Smooth muscle cell of the brain vasculature (primary cell): ENCODE results near the gene RAPGEF5.
A peak's percentile ranks its signal among the peaks of the same experiment; 100 is the strongest.
"Not testable (repeated sequence)": the region's sequence is repeated elsewhere in the genome, so short reads cannot be mapped to it uniquely, and the experiment has no call there.

Source experiments
- DNase-seq: peaks from one replicate; pipeline ENCODE4 v3.0.0-alpha.2; 2012; ENCODE audit warnings: low read depth, low spot score

The RAPGEF5 gene

GRCh38 chr7:22087861-22088260 is 269.1 kb downstream of the RAPGEF5 start:
- DNase-seq: no peak

DNA sequence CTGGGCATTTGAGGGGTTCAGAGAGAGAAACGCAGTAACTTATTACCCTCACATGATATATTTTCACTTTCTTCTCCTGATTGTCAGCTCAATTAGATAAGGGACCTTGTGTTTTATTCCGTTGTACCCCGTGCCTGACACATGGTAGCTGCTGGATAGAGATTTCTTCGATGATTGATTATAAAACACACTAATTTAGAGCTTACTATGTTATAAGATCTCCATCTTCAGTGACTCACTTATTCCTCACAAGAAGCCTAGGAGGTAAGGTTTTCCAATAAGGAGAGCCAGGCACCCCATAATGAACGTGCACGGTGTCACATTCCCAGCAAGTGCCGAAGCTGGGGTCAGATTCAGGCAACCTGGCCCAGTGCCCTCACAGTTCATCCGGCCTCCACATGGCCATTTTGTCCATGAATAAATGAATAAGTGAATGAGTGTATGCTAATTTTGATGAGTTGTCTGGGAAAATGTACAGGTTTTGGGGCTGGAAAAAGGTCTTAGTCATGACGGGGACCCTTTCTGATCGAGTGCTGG is 273.2 kb downstream of the RAPGEF5 start:
- no peak for DNase-seq

DNA sequence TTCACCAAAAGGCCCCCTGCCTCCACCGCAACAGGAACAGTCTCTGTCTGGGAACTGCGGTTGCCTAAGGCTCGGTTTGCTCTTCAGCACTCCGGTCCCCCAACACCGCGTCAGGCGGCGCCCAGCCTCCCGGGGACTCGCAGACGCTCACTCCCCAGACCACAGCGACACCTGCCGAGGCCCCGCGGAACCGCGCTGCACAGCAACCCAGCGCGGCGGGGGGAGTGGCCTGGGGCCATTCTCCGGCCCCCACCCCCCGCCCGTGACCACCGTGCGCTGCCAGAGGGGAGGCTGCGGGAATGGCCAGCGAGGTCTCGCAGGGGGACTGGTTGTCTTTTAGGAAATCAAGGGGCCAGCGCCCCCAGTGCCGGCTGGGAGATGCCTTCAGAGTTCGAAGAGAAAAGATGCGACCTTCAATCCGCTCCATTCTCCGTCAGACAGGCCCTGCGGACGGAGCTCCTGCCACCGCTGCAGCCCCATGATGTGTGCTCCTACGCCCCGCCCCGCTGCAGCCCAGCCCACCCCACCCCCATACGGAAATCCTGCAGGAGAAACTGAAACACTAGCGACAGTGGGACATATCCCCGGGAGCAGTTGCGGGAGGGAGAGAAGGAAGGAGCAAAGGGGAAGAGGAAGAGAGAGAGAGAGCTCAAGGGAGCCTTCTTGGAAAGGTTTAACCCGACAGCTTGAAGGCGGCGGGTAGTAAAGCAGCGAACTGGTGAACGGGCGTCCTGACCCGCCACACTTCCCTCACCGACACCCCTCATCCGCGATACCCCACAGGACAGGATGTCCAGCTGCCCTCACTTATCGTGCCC is 273.9 kb downstream of the RAPGEF5 start:
- DNase-seq: peak; percentile 56

- DNase-seq: no peak
Measured at GRCh38 chr7:22082553-22082885, 274.4 kb downstream of the RAPGEF5 start.

DNA sequence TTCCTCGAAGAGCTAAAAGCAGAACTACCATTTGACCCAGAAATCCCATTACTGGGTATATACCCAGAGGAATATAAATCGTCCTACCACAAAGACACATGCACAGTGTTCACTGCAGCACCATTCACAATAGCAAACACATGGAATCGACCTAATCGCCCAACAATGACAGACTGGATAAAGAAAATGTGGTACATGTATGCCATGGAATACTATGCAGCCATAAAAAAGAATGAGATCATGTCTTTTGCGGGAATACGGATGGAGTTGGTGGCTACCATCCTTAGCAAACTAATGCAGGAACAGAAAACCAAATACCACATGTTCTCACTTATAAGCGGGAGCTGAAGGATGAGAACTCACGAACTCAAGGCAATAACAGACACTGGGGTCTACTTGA is 276.7 kb downstream of the RAPGEF5 start:
- not testable (repeated sequence) for DNase-seq

- not testable (repeated sequence) for DNase-seq
Measured at GRCh38 chr7:22078872-22079271, 278.1 kb downstream of the RAPGEF5 start.

DNA sequence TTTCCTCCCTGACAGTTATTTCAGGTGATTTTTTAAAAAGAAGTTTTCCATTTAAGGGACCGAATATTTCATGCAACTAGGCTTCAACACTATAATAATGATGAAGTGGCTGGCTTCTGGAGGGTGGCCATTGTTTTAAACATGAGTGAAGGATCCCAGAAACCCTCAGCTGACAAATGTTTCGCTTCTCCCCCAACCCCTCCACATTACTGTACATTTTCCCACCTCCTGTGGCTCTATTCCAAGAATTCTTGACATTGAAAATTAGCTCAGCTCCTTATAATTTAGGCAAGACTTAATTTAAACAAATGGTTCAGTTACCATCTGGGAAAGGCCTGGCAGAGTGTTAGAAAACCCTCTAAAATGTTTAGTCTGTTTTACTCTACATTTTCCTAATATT is 281.4 kb downstream of the RAPGEF5 start:
- DNase-seq: no peak

- DNase-seq: no peak
Measured at GRCh38 chr7:22074897-22075296, 282.1 kb downstream of the RAPGEF5 start.
